Lung (tissue), 12 donors: ENCODE results near the gene FAM98B. TPM values are rescaled to one million over a fixed set of nuclear protein-coding genes. Genes with fewer than 3 reads are reported as not detected.
A peak's percentile ranks its signal among the peaks of the same experiment; 100 is the strongest.

Experiments
- ATAC-seq: fragments of 200-7000 bp; cut with Tn5 transposase; one replicate; pipeline ENCODE4 v1.9.1; 2020; ENCODE audit warnings: moderate number of reproducible peaks; ENCODE audit not compliant: insufficient read depth, low FRiP score
- DNase-seq, 3 donors: peaks; one replicate each; pipeline ENCODE4 v3.0.0-alpha.2; 2013 to 2017
- H3K27ac ChIP-seq, 2 donors: one replicate each; pipeline ENCODE4 v1.5.1; 2013; ENCODE audit warnings: mild to moderate bottlenecking in 2 of 2, moderate library complexity in 2 of 2, control low read depth in 1 of 2, inconsistent platforms in 1 of 2, low read depth in 1 of 2, low read length in 1 of 2
- H3K27me3 ChIP-seq, 3 donors: one replicate each; pipeline ENCODE4 v1.5.1; 2013; ENCODE audit warnings: low read length in 2 of 3; ENCODE audit not compliant: control insufficient read depth in 3 of 3, insufficient read depth in 3 of 3
- H3K36me3 ChIP-seq, 4 donors: one replicate each; pipeline ENCODE4 v1.5.1; 2013; ENCODE audit warnings: low read length in 4 of 4, mild to moderate bottlenecking in 1 of 4, moderate library complexity in 1 of 4; ENCODE audit not compliant: control insufficient read depth in 4 of 4, insufficient read depth in 4 of 4
- H3K4me1 ChIP-seq, 5 donors: one replicate each; pipeline ENCODE4 v1.5.1; 2013; ENCODE audit warnings: low read length in 5 of 5, mild to moderate bottlenecking in 2 of 5, moderate library complexity in 1 of 5; ENCODE audit not compliant: control insufficient read depth in 5 of 5, insufficient read depth in 5 of 5
- H3K4me3 ChIP-seq: one replicate; pipeline ENCODE4 v1.5.1; 2013; ENCODE audit warnings: mild to moderate bottlenecking, control low read depth, moderate library complexity
- H3K9ac ChIP-seq, 2 donors: one replicate each; pipeline ENCODE4 v1.5.1; 2013; ENCODE audit warnings: low read length in 2 of 2, control low read depth in 1 of 2; ENCODE audit not compliant: insufficient read depth in 1 of 2
- H3K9me3 ChIP-seq, 4 donors: one replicate each; pipeline ENCODE4 v1.5.1; 2013; ENCODE audit warnings: low read length in 3 of 4, mild to moderate bottlenecking in 1 of 4, moderate library complexity in 1 of 4; ENCODE audit not compliant: control insufficient read depth in 4 of 4, insufficient read depth in 3 of 4
- WGBS, 2 donors: extraction: QIAGEN DNeasy Blood & Tissue Kit; methylation state at CpG; one replicate each; pipeline ENCODE4 v1.1.7; 2013; 5-methylcytosine and 5-hydroxymethylcytosine counted together
- polyA plus RNA-seq, 2 donors: library from polyadenylated mRNA; stranded (reverse); fragments of 200-250 nt; gene quantifications; one replicate each; pipeline ENCODE4 v1.2.1, GENCODE V29; 2013
- total RNA-seq, 2 donors: library from RNA; depleted of rRNA in 1 of 2; stranded (reverse); fragments of >200 nt in 1 of 2; gene quantifications; one replicate each; pipeline ENCODE4 v1.2.1, GENCODE V29; 2014 to 2021
- TF ChIP-seq, protein P1 (sequence below): IDR thresholded peaks from 2 replicates; pipeline ENCODE4 v1.5.1; 2012; ENCODE audit warnings: mild to moderate bottlenecking; ENCODE audit errors: control extremely low read depth, extremely low read depth
- donor health status: control.
- donor health status: control.
- donor health status: Bipolar disorder and iron deficiency.
- donor health status: healthy.
- donor health status: DM: yes; HTN: yes; CAD: no.

FAM98B gene
- total and polyA plus RNA-seq, 4 donors, result 6.9 to 30.3 (median 9.1) TPM

DNA sequence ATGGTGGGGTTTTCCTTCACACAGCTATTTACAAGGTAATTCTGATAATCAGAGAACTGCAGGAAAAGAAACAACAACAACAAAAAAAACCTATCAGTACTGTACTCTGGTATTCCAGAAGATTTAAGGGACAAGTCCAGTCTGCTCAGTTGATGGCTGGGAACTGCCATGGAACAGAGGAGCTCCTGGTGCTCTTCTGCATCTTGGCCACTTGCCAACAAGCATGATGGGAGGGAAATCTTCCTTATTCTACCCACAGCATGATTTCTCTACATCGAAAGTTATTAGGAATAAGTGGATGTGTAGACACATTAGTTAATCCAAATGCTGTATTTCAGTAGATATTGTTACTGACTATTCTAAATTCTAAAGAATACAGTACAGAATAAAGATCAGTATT is 59.0 kb downstream of the FAM98B start:
- ATAC-seq (no peak), DNase-seq (no peak)
- H3K27me3 ChIP-seq, result no peaks in the 10 kb centered on the region
- H3K9ac ChIP-seq, result no peak overlapping the region
- H3K4me3 ChIP-seq, result no peak overlapping the region
- TF ChIP-seq, protein P1, sequence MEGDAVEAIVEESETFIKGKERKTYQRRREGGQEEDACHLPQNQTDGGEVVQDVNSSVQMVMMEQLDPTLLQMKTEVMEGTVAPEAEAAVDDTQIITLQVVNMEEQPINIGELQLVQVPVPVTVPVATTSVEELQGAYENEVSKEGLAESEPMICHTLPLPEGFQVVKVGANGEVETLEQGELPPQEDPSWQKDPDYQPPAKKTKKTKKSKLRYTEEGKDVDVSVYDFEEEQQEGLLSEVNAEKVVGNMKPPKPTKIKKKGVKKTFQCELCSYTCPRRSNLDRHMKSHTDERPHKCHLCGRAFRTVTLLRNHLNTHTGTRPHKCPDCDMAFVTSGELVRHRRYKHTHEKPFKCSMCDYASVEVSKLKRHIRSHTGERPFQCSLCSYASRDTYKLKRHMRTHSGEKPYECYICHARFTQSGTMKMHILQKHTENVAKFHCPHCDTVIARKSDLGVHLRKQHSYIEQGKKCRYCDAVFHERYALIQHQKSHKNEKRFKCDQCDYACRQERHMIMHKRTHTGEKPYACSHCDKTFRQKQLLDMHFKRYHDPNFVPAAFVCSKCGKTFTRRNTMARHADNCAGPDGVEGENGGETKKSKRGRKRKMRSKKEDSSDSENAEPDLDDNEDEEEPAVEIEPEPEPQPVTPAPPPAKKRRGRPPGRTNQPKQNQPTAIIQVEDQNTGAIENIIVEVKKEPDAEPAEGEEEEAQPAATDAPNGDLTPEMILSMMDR, result no peak
- no peaks in the 10 kb centered on the region for H3K36me3 ChIP-seq
- H3K4me1 ChIP-seq, result no peaks in the 10 kb centered on the region
- H3K9me3 ChIP-seq, result no peaks in the 10 kb centered on the region
- WGBS, 2 donors, result 89 to 90% methylated on average over 1 of the region's 1 CpG
- no peak overlapping the region for H3K27ac ChIP-seq

DNA sequence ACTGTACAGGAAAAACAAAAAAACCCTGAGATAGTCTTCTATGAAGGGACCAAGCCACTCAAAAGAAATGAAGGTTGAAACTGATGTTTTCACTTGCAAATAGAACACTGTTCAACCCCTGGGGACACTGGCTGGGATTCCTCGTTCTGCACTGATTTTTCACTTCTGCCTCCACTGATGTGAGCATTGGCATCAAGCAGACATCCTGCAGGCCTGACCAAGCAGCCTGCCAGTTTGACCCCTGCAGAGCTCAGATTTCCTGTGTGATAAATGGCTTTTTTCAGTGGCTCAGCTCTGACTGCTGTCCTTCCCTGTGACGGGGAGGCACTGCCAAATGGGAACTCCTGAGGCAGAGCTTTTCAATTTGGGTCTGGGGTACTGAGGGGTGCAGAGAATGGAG is 60.7 kb downstream of the FAM98B start:
- Histone ChIP-seq H3K9ac (no peak overlapping the region), H3K27me3 (no peaks in the 10 kb centered on the region), H3K9me3 (no peaks in the 10 kb centered on the region), H3K4me1 (no peaks in the 10 kb centered on the region), H3K36me3 (no peaks in the 10 kb centered on the region), H3K27ac (no peak overlapping the region), H3K4me3 (no peak overlapping the region)
- ATAC-seq (no peak), DNase-seq (no peak)
- 56 to 68% methylated on average over 2 of the region's 2 CpGs for WGBS, 2 donors
- TF ChIP-seq, protein P1, result no peak

DNA sequence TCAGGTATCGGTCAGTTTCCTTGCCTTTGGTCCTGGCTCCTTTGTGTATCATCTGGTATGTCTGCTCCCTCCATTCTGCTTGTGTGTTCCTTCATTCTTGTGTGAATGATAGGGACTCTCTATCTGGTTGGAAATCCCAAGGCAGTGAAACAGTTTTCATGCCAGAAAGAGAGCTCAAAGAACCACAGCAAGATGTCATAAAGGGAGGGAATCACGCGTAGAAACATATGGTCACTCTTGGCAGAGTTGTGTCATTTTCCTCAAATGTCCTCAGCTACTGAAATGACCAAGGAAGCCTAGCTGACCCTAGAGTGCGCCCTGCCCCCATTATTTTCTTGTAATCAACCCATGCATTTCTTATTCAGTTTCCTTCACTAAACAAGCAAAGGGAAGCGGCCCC is 62.7 kb downstream of the FAM98B start:
- TF ChIP-seq, protein P1, result no peak
- H3K27ac ChIP-seq, result no peak overlapping the region
- H3K9me3 ChIP-seq, result no peaks in the 10 kb centered on the region
- H3K4me1 ChIP-seq, result no peaks in the 10 kb centered on the region
- WGBS, 2 donors, result 83 to 84% methylated on average over 5 of the region's 5 CpGs
- ATAC-seq (no peak), DNase-seq (peak in 1 of 3 donors; percentile 14)
- H3K4me3 ChIP-seq, result no peak overlapping the region
- H3K9ac ChIP-seq, result no peak overlapping the region
- no peaks in the 10 kb centered on the region for H3K36me3 ChIP-seq
- H3K27me3 ChIP-seq, result no peaks in the 10 kb centered on the region

DNA sequence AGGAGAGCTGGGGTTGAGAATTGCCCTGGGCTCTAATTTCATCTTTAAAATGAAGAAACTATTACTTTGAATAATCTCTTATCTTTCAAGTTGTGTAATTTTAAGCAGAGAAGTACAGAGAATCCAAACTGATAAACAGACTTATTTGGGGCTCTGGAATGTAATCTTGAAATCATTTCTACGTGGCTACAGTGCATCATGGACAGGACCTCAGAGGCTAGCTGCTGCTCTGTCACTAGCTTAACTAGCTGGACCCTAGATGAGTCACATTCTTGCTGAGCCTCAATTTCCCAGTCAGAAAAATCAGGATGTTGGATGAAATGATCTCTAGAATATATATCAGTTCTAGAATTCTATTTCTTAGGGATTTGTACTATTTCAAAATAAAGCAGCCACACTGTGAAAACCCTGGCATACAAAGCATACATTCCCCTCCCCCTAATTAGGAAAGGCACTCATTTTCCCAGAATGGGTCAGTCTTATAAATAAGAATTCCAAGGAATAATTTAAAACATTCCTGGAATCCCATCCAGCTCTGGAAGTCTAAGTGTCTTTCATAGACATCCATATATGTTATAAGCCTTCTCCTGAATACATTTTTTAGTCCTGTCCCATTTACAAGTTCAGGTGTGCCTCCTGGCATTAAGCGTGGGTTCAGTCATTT is 63.5 kb downstream of the FAM98B start:
- no peaks in the 10 kb centered on the region for H3K4me1 ChIP-seq
- 71 to 89% methylated on average over 2 of the region's 2 CpGs for WGBS, 2 donors
- H3K27me3 ChIP-seq, result no peaks in the 10 kb centered on the region
- no peak overlapping the region for H3K9ac ChIP-seq
- TF ChIP-seq, protein P1, result no peak
- no peak overlapping the region for H3K27ac ChIP-seq
- no peak overlapping the region for H3K4me3 ChIP-seq
- DNase-seq (no peak), ATAC-seq (no peak)
- H3K9me3 ChIP-seq, result no peaks in the 10 kb centered on the region
- no peaks in the 10 kb centered on the region for H3K36me3 ChIP-seq
